Esophagus mucosa (tissue), 1 donor: ENCODE measurements around the gene ELP2. TPM values are rescaled to one million over a fixed set of nuclear protein-coding genes. Genes with fewer than 3 reads are reported as not detected.

ENCODE experiments used
- total RNA-seq: library from RNA; stranded (reverse); gene quantifications from one replicate; pipeline ENCODE4 v1.2.4, GENCODE V29; 2023
- donor health status: DM: yes; HTN: yes; CAD: no.

ELP2 gene
- total RNA-seq, 1 donor from 2014 or later = 45.6 TPM

Other genes starting within 250 kb of the ELP2 start
- 29.3 TPM for gene RPRD1A, start 62.3 kb upstream of the ELP2 start, total RNA-seq
- gene SLC39A6, start 559 bp upstream of the ELP2 start, total RNA-seq = 24.0 TPM
- gene MOCOS, start 57.6 kb downstream of the ELP2 start, total RNA-seq = 16.0 TPM
- 3.0 TPM for gene FHOD3, start 167.8 kb downstream of the ELP2 start, total RNA-seq